ENCODE measurements around the gene COPA.
"Not testable (repeated sequence)": the region's sequence is repeated elsewhere in the genome, so short reads cannot be mapped to it uniquely, and the experiment has no call there.

COPA gene

DNA sequence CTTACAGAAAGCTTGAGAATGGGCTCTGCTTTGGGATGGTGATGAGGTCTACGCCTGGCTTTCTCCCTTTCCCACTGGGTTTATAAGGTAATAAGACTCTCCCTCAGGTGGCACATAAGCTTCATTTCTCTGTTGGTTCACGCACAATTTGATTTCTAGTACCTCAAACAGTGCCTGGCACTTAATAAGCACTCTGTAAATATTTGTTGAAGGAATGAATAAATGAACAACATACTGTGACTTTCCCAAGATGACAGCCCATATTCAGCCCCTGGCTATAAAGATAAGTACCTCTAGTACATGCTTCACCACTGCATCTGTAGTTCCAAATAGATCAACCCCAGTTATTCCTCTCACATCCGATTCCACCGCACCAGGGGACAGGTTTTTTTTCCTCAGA lies 17.8 kb downstream of the COPA start:
- DNase-seq: no peak

- no peak for DNase-seq
These were observed 20.2 kb downstream of the COPA start for GRCh38 chr1:160322831-160323230.

GRCh38 chr1:160315359-160315758 lies 27.7 kb downstream of the COPA start:
- DNase-seq: no peak

GRCh38 chr1:160309571-160309970 lies 33.5 kb downstream of the COPA start:
- no peak for DNase-seq

DNA sequence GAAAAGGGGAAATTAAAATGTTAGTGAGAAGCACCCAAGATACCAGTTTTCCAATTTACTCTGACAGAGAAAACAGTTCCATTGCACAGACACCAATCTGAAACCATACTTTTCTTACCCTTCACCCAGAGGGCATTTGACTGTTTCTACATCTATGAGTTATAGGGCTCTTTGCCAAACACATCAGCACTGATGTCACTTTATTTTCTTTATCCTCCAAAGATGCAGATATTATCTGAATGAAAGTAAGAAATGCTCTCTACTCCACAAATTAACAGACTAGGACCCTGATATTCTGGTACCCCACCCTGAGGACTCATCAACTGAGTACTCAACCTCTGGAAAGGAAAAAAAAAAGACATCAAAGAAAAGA lies 33.9 kb downstream of the COPA start:
- DNase-seq: no peak

GRCh38 chr1:160308451-160309184 lies 34.4 kb downstream of the COPA start:
- DNase-seq: no peak

DNA sequence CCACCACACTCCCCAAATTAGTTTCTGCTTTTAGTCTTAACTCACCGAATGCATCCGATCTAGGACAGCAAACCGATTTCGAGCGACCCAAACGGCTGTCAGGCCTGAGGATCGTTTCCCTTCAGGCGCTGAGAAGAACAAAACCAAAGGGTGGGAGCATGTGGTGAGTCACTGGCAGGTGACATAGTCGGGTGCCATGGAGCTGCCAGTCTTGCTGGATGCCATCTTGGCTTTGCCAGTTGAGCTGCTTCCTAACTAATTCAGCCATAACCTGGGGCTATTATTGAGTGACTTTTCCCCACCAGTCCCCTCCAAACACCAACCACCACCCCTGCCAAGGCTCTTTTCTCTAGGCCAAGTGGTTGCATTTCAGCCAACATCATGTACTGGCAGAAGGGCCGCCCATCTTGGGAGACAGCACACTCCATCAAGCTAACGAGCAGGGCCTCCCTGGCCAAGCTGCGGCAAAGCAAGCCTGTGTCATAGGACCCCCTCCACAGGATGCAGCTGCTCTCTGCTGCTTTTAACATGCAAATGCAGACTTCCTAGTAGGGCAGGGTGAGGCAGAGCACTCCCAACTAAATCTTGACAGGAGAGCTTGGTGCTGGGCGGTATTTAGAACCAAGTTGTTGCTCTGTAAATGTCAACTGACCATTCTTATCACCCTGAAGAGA lies 35.8 kb downstream of the COPA start:
- no peak for DNase-seq

GRCh38 chr1:160300173-160300572 lies 42.9 kb downstream of the COPA start:
- no peak for DNase-seq

DNA sequence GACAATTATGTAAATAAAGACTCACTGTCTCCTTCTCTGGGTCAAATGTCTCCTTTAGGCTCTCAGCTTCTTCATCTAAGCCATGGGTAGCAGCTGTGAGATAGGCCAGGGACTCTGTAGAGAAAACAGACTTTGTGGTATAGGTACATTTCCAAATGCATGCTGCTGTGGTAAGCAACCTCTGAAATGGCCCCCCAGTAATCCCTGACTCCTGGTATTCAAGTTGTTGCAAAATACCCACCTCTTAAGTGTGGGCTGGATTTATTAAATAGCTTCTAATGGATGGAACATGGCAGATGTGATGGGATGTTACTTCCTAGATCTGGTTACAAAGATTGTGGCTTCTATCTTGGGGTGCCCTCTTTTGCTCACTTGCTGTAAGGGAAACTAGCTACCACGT lies 47.0 kb downstream of the COPA start:
- DNase-seq: no peak

DNA sequence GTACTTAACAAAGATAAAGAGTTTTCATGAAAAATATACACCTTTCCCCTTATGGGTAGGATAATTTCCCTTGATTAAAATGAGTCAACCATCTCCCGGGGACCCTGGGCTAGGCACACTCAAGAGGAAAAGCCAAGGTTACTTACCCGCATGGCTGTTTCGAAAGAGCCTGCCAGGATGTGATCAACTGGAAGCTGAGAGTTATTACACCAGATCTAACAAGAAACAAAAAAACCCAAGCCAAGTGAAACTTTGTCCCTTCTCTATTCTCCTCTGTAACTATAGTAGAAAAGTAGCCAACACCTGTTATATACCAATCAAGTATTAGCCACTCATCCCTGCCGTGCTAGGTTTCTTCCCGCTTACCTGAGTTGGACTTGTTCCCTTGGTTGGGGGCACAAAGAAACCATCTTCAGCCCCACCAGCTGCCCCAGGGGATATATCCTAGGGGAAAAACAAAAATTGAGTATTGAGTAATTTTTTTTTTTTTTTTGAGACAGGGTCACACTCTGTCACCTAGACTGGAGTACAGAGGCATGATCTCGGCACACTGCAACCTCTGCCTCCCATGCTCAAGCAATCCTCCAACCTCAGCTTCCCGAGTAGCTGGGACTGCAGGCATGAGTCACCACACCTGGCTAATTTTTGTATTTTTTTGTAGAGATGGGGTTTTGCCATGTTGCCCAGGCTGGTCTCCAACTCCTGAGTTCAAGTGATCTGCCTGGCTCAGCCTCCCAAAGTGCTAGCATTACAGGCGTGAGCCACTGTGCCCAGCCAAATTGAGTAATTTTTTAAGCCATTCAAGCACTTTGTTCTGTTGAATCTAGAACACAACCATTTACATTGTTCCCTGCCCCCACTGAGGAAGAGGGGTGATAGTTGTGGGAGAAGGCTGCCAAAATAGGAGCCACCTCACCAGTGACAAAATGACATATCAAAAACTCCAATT lies 49.8 kb downstream of the COPA start:
- no peak for DNase-seq

- DNase-seq: peak; percentile 50 to 89
These were observed 51.5 kb downstream of the COPA start for GRCh38 chr1:160291248-160292220.

GRCh38 chr1:160287769-160288168 lies 55.3 kb downstream of the COPA start:
- not testable (repeated sequence) for DNase-seq

DNA sequence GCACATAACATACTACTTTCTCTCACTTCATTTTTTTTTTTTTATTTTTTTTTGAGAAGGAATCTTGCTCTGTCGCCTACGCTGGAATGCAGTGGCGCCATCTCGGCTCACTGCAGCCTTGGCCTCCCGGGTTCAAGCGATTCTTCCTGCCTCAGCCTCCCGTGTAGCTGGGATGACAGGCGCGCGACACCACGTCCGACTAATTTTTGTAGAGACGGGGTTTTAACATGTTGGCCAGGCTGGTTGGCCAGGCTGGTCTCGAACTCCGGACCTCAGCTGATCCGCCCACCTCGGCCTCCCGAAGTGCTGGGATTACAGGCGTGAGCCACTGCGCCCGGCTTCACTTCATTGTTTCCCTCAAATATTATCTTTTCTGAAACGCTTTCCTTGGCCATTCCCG lies 57.5 kb downstream of the COPA start:
- no peak for DNase-seq

GRCh38 chr1:160284782-160285344 lies 58.2 kb downstream of the COPA start, which contains the start of gene PEX19:
Gene PEX19, minus strand, starts transcription at chr1:160285133. Its CDS starts 9 bp downstream, at chr1:160285124.
- DNase-seq: peak; percentile 87 to 98

GRCh38 chr1:160284220-160284781 lies 58.7 kb downstream of the COPA start:
- peak in 1 of 2 experiments; percentile 59 for DNase-seq

- DNase-seq: no peak
These were observed 60.2 kb downstream of the COPA start for GRCh38 chr1:160282807-160283206.

DNA sequence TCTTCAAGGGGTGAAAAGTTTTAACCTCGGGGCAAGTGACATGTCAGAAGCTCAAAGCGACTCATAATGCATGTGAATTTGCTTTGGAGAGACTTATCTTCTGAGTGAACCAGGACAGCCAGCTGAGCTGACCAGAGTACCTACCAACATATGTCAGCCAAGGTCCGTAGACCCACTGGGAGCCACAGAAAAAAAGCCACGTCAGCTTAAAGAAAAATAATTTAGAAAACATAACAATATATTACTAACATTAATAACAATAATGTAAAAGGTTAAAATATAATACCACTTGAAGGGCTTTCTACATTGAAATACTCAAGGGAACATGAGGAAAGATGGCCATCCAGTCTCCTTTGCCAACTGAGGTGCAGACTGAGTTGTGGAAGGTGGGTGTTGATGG lies 65.1 kb downstream of the COPA start:
- DNase-seq: no peak

DNA sequence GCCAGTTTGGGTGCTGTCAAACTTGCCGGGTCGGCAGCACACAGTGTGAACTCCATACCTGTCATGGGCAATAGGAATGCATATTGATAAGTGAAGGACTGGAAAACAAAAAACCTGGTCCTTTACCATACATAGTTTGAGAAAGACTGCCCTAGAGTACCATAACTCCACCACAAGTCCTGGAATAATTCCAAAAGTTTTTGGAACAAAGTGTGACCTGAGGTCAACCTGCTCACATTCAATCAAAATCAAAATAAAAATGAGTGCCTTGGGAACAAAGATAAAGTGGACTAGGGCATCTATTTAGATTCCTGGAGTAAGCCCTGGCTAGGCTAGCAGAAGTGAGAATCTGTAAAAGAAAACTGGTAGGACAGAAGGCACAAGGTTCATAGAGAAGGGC lies 65.7 kb downstream of the COPA start:
- DNase-seq: no peak

DNA sequence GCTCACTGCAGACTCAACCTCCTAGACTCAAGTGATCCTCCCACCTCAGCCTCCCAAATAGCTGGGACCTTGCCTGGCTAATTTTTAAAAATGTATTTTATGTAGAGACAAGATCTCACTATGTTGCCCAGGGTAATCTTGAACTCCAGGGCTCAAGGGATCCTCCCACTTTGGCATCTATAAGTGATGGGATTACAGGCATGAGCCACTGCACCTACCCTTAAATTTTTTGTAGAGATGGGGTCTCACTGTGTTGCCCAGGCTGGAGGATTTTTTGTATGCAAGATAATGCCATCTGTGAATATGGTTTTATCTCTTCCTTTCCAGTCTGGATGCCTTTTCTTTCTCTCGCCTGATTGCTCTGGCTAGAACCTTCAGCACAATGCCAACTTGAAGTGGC lies 72.0 kb downstream of the COPA start:
- no peak for DNase-seq

DNA sequence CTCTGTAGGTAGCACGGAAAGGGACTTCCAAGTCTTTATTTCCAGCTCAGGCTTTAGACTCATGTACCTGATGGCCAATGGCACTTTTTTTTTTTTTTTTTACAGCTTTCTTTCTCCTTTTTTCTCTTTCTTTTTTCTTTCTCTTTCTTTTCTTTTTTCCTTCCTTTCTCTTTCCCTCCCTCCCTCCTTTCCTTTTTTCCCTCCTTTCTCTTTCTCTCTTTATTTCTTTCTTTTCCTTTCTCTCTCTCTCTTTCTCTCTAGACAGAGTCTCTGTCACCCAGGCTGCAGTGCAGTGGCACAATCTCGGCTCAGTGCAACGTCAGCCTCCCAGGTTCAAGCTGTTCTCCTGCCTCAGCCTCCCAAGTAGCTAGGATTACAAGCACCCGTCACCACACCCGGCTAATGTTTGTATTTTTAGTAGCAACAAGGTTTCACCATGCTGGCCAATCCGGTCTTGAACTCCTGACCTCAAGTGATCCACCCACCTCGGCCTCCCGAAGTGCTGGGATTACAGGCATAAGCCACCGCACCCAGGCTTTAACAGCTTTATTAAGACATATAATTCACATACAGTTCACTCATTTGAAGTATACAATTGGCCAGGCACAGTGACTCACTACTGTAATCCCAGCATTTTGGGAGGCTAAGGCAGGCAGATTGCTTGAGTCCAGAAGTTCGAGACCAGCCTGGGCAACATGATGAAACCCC lies 75.6 kb downstream of the COPA start:
- no peak for DNase-seq

- no peak for DNase-seq
These were observed 78.2 kb downstream of the COPA start for GRCh38 chr1:160264795-160265307.

All from NCI-H526 (cell line).